DMS53 (cell line): ENCODE results near the gene ACAD8.
"Not testable (repeated sequence)": the region's sequence is repeated elsewhere in the genome, so short reads cannot be mapped to it uniquely, and the experiment has no call there.

ENCODE experiments used
- DNase-seq: peaks from one replicate; lab custom pipeline; 2025; lab: John Stamatoyannopoulos, UW

ACAD8 gene

GRCh38 chr11:134240592-134240991 lies 12.8 kb upstream of the ACAD8 start:
- no peak for DNase-seq

- DNase-seq: no peak
Measured at GRCh38 chr11:134242376-134242775, 11.0 kb upstream of the ACAD8 start.

GRCh38 chr11:134243913-134244312 lies 9.5 kb upstream of the ACAD8 start:
- peak; percentile 77 for DNase-seq

- DNase-seq: peak; percentile 85
Measured at GRCh38 chr11:134244593-134244992, 8.8 kb upstream of the ACAD8 start.

GRCh38 chr11:134245434-134245833 lies 7.9 kb upstream of the ACAD8 start:
- DNase-seq: no peak

GRCh38 chr11:134246100-134246499 lies 7.3 kb upstream of the ACAD8 start:
- no peak for DNase-seq

GRCh38 chr11:134246678-134247077 lies 6.7 kb upstream of the ACAD8 start:
- DNase-seq: no peak

GRCh38 chr11:134248910-134249480 lies 4.4 kb upstream of the ACAD8 start:
- DNase-seq: no peak

- no peak for DNase-seq
Measured at GRCh38 chr11:134250246-134250645, 3.1 kb upstream of the ACAD8 start.

- DNase-seq: no peak
Measured at GRCh38 chr11:134250675-134251074, 2.7 kb upstream of the ACAD8 start.

- DNase-seq: peak; percentile 68
Measured at GRCh38 chr11:134252346-134253187, 801 bp upstream of the ACAD8 start.

GRCh38 chr11:134254433-134255183 lies 1.2 kb downstream of the ACAD8 start:
- DNase-seq: no peak

GRCh38 chr11:134255184-134255561 lies 1.8 kb downstream of the ACAD8 start:
- not testable (repeated sequence) for DNase-seq

- DNase-seq: no peak
Measured at GRCh38 chr11:134257101-134257500, 3.7 kb downstream of the ACAD8 start.

GRCh38 chr11:134258577-134258976 lies 5.2 kb downstream of the ACAD8 start:
- DNase-seq: peak; percentile 45

GRCh38 chr11:134260503-134260902 lies 7.1 kb downstream of the ACAD8 start:
- no peak for DNase-seq

GRCh38 chr11:134260983-134261382 lies 7.6 kb downstream of the ACAD8 start:
- no peak for DNase-seq

GRCh38 chr11:134261626-134262488 lies 8.5 kb downstream of the ACAD8 start:
- DNase-seq: peak; percentile 70

- no peak for DNase-seq
Measured at GRCh38 chr11:134264966-134265764, 11.8 kb downstream of the ACAD8 start.

GRCh38 chr11:134266440-134266839 lies 13.1 kb downstream of the ACAD8 start:
- no peak for DNase-seq

- no peak for DNase-seq
Measured at GRCh38 chr11:134266841-134267251, 13.5 kb downstream of the ACAD8 start.
